Astrocyte of the spinal cord (primary cell): ENCODE data around the gene MYO15B.

Experiments
- DNase-seq: peaks from one replicate; pipeline ENCODE4 v3.0.0; 2011; ENCODE audit warnings: low read depth, low spot score
- H3K4me3 ChIP-seq: 2 replicates; pipeline ENCODE4 v1.5.1; 2011; ENCODE audit warnings: low read depth, mild to moderate bottlenecking, low read length, moderate library complexity
- in situ Hi-C: cut with HindIII; loops from 2 replicates; pipeline ENCODE4 v1.10.0; 2017; ENCODE audit warnings: low sequenced_read_pairs
- TF ChIP-seq, protein P1 (sequence below): IDR thresholded peaks from 2 replicates; pipeline ENCODE4 v1.5.1; 2012; ENCODE audit warnings: low read depth, mild to moderate bottlenecking, low read length, inconsistent platforms

MYO15B gene

GRCh38 chr17:75629157-75629556, 41.6 kb downstream of the MYO15B start:
- in situ Hi-C loops: no loop called here
- TF ChIP-seq, protein P1, sequence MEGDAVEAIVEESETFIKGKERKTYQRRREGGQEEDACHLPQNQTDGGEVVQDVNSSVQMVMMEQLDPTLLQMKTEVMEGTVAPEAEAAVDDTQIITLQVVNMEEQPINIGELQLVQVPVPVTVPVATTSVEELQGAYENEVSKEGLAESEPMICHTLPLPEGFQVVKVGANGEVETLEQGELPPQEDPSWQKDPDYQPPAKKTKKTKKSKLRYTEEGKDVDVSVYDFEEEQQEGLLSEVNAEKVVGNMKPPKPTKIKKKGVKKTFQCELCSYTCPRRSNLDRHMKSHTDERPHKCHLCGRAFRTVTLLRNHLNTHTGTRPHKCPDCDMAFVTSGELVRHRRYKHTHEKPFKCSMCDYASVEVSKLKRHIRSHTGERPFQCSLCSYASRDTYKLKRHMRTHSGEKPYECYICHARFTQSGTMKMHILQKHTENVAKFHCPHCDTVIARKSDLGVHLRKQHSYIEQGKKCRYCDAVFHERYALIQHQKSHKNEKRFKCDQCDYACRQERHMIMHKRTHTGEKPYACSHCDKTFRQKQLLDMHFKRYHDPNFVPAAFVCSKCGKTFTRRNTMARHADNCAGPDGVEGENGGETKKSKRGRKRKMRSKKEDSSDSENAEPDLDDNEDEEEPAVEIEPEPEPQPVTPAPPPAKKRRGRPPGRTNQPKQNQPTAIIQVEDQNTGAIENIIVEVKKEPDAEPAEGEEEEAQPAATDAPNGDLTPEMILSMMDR: no peak
- H3K4me3 ChIP-seq: no peak overlapping the region
- no peak for DNase-seq

- in situ Hi-C loops: no loop called here
- TF ChIP-seq, protein P1: no peak
- no peak overlapping the region for H3K4me3 ChIP-seq
- DNase-seq: no peak
Observed at GRCh38 chr17:75630071-75630917, 42.7 kb downstream of the MYO15B start.

DNA sequence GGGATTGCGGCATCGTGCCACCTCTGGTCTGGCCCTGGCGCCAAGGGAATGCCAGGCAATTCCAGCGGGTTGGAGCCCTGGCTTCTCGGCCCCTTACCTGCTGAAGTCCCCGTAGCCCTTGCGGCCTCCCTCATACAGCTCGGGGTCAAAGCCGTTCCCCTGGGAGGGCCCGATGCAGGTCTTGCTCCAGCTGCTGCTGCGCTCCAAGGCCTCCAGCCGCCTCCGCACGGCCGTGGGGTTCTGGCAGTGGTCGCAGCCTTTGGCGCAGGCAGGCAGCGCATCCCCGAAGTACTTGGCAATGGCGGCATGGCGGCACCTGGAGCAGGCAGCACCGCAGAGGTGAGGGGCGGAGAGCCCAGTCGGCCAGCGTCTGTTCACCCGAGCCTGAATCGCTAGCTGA, 43.8 kb downstream of the MYO15B start:
- DNase-seq: no peak
- in situ Hi-C loops: no loop called here
- TF ChIP-seq, protein P1: no peak
- no peak overlapping the region for H3K4me3 ChIP-seq

DNA sequence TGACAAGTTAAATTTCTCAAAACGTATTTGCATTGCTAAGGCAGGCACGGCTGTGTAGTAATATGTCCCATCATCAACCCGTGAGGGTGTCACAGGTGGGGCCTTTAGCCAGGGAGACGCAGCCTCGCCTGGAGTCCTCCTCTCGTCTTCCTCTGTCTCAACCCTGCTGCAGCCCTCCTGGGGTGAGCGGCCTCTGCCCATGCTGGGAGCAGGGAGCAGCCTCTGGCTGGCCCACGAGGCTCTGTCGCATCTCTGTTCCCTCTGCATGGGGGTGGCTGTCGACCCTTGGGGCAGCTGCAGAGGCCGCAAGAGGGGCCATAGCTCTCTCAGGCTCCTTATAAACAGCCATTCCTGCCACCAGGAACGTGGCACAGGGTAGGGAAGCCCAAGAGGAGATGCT, 44.8 kb downstream of the MYO15B start:
- no peak overlapping the region for H3K4me3 ChIP-seq
- in situ Hi-C loops: no loop called here

DNA sequence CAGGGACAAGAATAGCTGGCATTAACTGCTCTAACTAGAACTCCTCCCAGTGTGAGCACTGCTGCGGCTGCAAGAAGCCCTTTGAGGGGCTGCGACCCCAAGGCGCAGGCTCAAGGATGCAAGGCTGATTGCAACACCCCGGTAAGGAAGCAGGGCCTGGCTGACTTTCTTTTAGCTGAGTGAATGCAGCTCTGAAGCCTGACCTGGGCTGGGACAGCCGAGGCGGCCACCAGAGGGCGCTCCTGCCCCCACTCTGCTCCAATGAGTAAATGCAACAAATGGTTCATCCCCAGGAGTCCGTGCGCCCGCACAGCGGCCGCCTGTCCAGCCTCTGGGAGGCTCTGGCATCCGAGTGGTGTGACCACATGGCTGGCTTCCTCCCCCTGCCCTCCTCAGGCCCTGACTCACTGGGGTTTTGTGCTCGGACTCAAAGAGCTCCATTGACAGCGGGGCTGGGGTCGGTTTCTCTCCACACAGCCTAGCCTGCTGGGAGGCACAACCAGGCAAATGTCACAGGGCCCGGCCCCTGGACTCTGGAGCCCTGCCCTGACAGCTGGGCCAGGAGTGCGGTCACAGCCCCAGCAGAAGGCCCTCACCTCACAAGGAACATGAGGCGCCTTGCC, 45.4 kb downstream of the MYO15B start, which contains the start of gene SMIM5:
TSS of gene SMIM5 (plus strand) at position 572 of the 623 bp plus-strand sequence. CDS start 6,768 bp downstream, outside the sequence.
- DNase-seq: peak; percentile 92
- no peak within 1 kb of the TSS for H3K4me3 ChIP-seq
- TF ChIP-seq, protein P1: peak; percentile 99
- in situ Hi-C loops: no loop called here

More for the DNA sequence above, 44.8 kb downstream of the MYO15B start:
- TF ChIP-seq, protein P1: no peak
- no peak for DNase-seq

GRCh38 chr17:75633486-75634375, 46.1 kb downstream of the MYO15B start:
- H3K4me3 ChIP-seq: no peak overlapping the region

More at GRCh38 chr17:75633486-75634375, 46.1 kb downstream of the MYO15B start:
- TF ChIP-seq, protein P1: peak; percentile 79
- in situ Hi-C loops: no loop called here
- peak; percentile 92 for DNase-seq
